MM.1S (cell line): ENCODE data around the gene CDK17.

ENCODE experiments used
- CTCF ChIP-seq: fragments of 300-600 bp; sonication (generic); IDR thresholded peaks from 2 replicates; pipeline ENCODE4 v1.5.1; 2016; ENCODE audit warnings: antibody characterized with exemption, low read length, mixed read lengths
- EZH2 ChIP-seq: fragments of 300-600 bp; sonication (generic); optimal IDR thresholded peaks from 2 replicates; pipeline ENCODE3; 2017; ENCODE audit warnings: low read depth, mild to moderate bottlenecking, antibody characterized with exemption, low read length, mixed read lengths
- EZH2phosphoT487 ChIP-seq: fragments of 300-600 bp; sonication (generic); IDR thresholded peaks from 2 replicates; pipeline ENCODE4 v1.6.1; 2018; ENCODE audit warnings: antibody characterized with exemption, low read length

- TF ChIP-seq CTCF (no peak), EZH2 (no peak), EZH2phosphoT487 (no peak)
These were observed 25.1 kb downstream of the CDK17 start for GRCh38 chr12:96375170-96375569.
